GM19397 (cell line): ENCODE measurements around the gene TTLL3.
"Not testable (repeated sequence)": the region's sequence is repeated elsewhere in the genome, so short reads cannot be mapped to it uniquely, and the experiment has no call there.

Experiments
- ATAC-seq: cut with Tn5 transposase; IDR thresholded peaks from one replicate; pipeline ENCODE4 v1.9.1; 2021; ENCODE audit warnings: mild to moderate bottlenecking, moderate library complexity; ENCODE audit not compliant: unreplicated experiment

TTLL3 gene

GRCh38 chr3:9809615-9810432 lies at the start of gene TTLL3:
Gene TTLL3, plus strand, starts transcription at chr3:9810262. Its CDS starts 400 bp downstream, at chr3:9810662.
- ATAC-seq = peak; percentile 55

- no peak for ATAC-seq
Measured at GRCh38 chr3:9760779-9761505, 49.1 kb upstream of the TTLL3 start.

- no peak for ATAC-seq
Measured at GRCh38 chr3:9761919-9762318, 48.1 kb upstream of the TTLL3 start.

GRCh38 chr3:9762871-9763270 lies 47.2 kb upstream of the TTLL3 start:
- no peak for ATAC-seq

- ATAC-seq = no peak
Measured at GRCh38 chr3:9765865-9766264, 44.2 kb upstream of the TTLL3 start.

- ATAC-seq = no peak
Measured at GRCh38 chr3:9767418-9767817, 42.6 kb upstream of the TTLL3 start.

GRCh38 chr3:9768141-9768775 lies 41.8 kb upstream of the TTLL3 start:
- ATAC-seq = no peak

- no peak for ATAC-seq
Measured at GRCh38 chr3:9769012-9769411, 41.0 kb upstream of the TTLL3 start.

- ATAC-seq = no peak
Measured at GRCh38 chr3:9769426-9770275, 40.4 kb upstream of the TTLL3 start, which contains the start of gene CAMK1. Gene CAMK1, minus strand, starts transcription at chr3:9769947. Its CDS starts 2,198 bp downstream, at chr3:9767749.

GRCh38 chr3:9770276-9770812 lies 39.7 kb upstream of the TTLL3 start:
- ATAC-seq = no peak

- not testable (repeated sequence) for ATAC-seq
Measured at GRCh38 chr3:9771007-9771406, 39.1 kb upstream of the TTLL3 start.

GRCh38 chr3:9776896-9777693 lies 33.0 kb upstream of the TTLL3 start:
- ATAC-seq = no peak

GRCh38 chr3:9777694-9778021 lies 32.4 kb upstream of the TTLL3 start:
- no peak for ATAC-seq

GRCh38 chr3:9778143-9779074 lies 31.7 kb upstream of the TTLL3 start:
- no peak for ATAC-seq

- ATAC-seq = no peak
Measured at GRCh38 chr3:9779075-9779593, 30.9 kb upstream of the TTLL3 start.

- peak; percentile 57 for ATAC-seq
Measured at GRCh38 chr3:9779721-9780457, 30.2 kb upstream of the TTLL3 start.

GRCh38 chr3:9780458-9780812 lies 29.6 kb upstream of the TTLL3 start:
- ATAC-seq = no peak

- ATAC-seq = no peak
Measured at GRCh38 chr3:9780910-9781309, 29.2 kb upstream of the TTLL3 start.
